ENCODE data around the gene C3orf20.

Gene C3orf20

GRCh38 chr3:14630404-14631100 is 44.4 kb upstream of the C3orf20 start:
- H4K91ac ChIP-seq (ENCODE audit: low read depth, low read length), result no peak overlapping the region
- H3K4me1 ChIP-seq (ENCODE audit: control insufficient read depth in 1 of 2, insufficient read depth in 2 of 2, low read length in 2 of 2), result peaks cover 4% of the 10 kb centered on the region in 2 experiments
- H3K36me3 ChIP-seq (ENCODE audit: control insufficient read depth in 1 of 2, insufficient read depth in 2 of 2, low read length in 2 of 2), result no peaks in the 10 kb centered on the region
- H3K9me3 ChIP-seq (ENCODE audit: insufficient read depth, low read depth, low read length), result peaks cover 6% of the 10 kb centered on the region
- H2BK5ac ChIP-seq (ENCODE audit: low read depth, low read length, poor library complexity), result no peak overlapping the region
- no peak for DNase-seq
- H3K18ac ChIP-seq (ENCODE audit: low read length), result no peak overlapping the region
- H3K27ac ChIP-seq (ENCODE audit: low read depth, low read length), result no peak overlapping the region
- no peak overlapping the region for H3K9ac ChIP-seq (ENCODE audit: low read length)
- no peak overlapping the region for H4K12ac ChIP-seq (ENCODE audit: low read depth, low read length)
- WGBS (ENCODE audit: extremely low coverage, insufficient coverage, insufficient read length), result no CpG with 5 or more reads among the region's 9 CpGs
- no peak overlapping the region for H3K4me2 ChIP-seq (ENCODE audit: low read length)
- H3K79me1 ChIP-seq (ENCODE audit: low read length), result no peaks in the 10 kb centered on the region
- no peak overlapping the region for H3K4me3 ChIP-seq (ENCODE audit: low read depth, low read length)
- no peaks in the 10 kb centered on the region for H3K79me2 ChIP-seq (ENCODE audit: control insufficient read depth, insufficient read depth, low read length, poor library complexity)
- no peak overlapping the region for H2BK120ac ChIP-seq (ENCODE audit: insufficient read depth, low read length, poor library complexity)
- H2BK12ac ChIP-seq (ENCODE audit: low read length), result no peak overlapping the region
- H4K8ac ChIP-seq (ENCODE audit: low read depth, low read length), result no peak overlapping the region
- no peaks in the 10 kb centered on the region for H3K27me3 ChIP-seq (ENCODE audit: insufficient read depth, low read length)
- H3K23ac ChIP-seq (ENCODE audit: low read length), result no peak overlapping the region
- H2AK5ac ChIP-seq (ENCODE audit: low read length), result no peak overlapping the region
- H3K14ac ChIP-seq (ENCODE audit: low read length), result no peak overlapping the region
- no peak overlapping the region for H3K4ac ChIP-seq (ENCODE audit: low read depth, low read length)
- no peak overlapping the region for H2AFZ ChIP-seq (ENCODE audit: insufficient read depth, low read length, poor library complexity)

- no peaks in the 10 kb centered on the region for H3K79me2 ChIP-seq (ENCODE audit: control insufficient read depth, insufficient read depth, low read length, poor library complexity)
- H4K91ac ChIP-seq (ENCODE audit: low read depth, low read length), result no peak overlapping the region
- H3K14ac ChIP-seq (ENCODE audit: low read length), result no peak overlapping the region
- peaks cover 2% of the 10 kb centered on the region for H3K27me3 ChIP-seq (ENCODE audit: insufficient read depth, low read length)
- no CpG with 5 or more reads among the region's 5 CpGs for WGBS (ENCODE audit: extremely low coverage, insufficient coverage, insufficient read length)
- H4K8ac ChIP-seq (ENCODE audit: low read depth, low read length), result no peak overlapping the region
- H2BK120ac ChIP-seq (ENCODE audit: insufficient read depth, low read length, poor library complexity), result no peak overlapping the region
- H3K36me3 ChIP-seq (ENCODE audit: control insufficient read depth in 1 of 2, insufficient read depth in 2 of 2, low read length in 2 of 2), result no peaks in the 10 kb centered on the region
- H2AK5ac ChIP-seq (ENCODE audit: low read length), result no peak overlapping the region
- no peak overlapping the region for H2AFZ ChIP-seq (ENCODE audit: insufficient read depth, low read length, poor library complexity)
- H3K4me2 ChIP-seq (ENCODE audit: low read length), result no peak overlapping the region
- no peak overlapping the region for H3K4ac ChIP-seq (ENCODE audit: low read depth, low read length)
- H3K4me3 ChIP-seq (ENCODE audit: low read depth, low read length), result no peak overlapping the region
- DNase-seq, result no peak
- peaks cover 4% of the 10 kb centered on the region in 2 experiments for H3K4me1 ChIP-seq (ENCODE audit: control insufficient read depth in 1 of 2, insufficient read depth in 2 of 2, low read length in 2 of 2)
- H2BK5ac ChIP-seq (ENCODE audit: low read depth, low read length, poor library complexity), result no peak overlapping the region
- no peaks in the 10 kb centered on the region for H3K79me1 ChIP-seq (ENCODE audit: low read length)
- no peak overlapping the region for H3K9ac ChIP-seq (ENCODE audit: low read length)
- peaks cover 6% of the 10 kb centered on the region for H3K9me3 ChIP-seq (ENCODE audit: insufficient read depth, low read depth, low read length)
- no peak overlapping the region for H3K27ac ChIP-seq (ENCODE audit: low read depth, low read length)
- H2BK12ac ChIP-seq (ENCODE audit: low read length), result no peak overlapping the region
- H4K12ac ChIP-seq (ENCODE audit: low read depth, low read length), result no peak overlapping the region
- H3K18ac ChIP-seq (ENCODE audit: low read length), result no peak overlapping the region
- no peak overlapping the region for H3K23ac ChIP-seq (ENCODE audit: low read length)
Observed at GRCh38 chr3:14631101-14631497, 43.8 kb upstream of the C3orf20 start.

- H3K79me1 ChIP-seq (ENCODE audit: low read length), result no peaks in the 10 kb centered on the region
- no peak overlapping the region for H2BK12ac ChIP-seq (ENCODE audit: low read length)
- no peak overlapping the region for H3K4ac ChIP-seq (ENCODE audit: low read depth, low read length)
- H3K4me1 ChIP-seq (ENCODE audit: control insufficient read depth in 1 of 2, insufficient read depth in 2 of 2, low read length in 2 of 2), result peaks cover 2% of the 10 kb centered on the region in 2 experiments
- H3K27ac ChIP-seq (ENCODE audit: low read depth, low read length), result no peak overlapping the region
- H4K91ac ChIP-seq (ENCODE audit: low read depth, low read length), result no peak overlapping the region
- H2BK120ac ChIP-seq (ENCODE audit: insufficient read depth, low read length, poor library complexity), result no peak overlapping the region
- no peak overlapping the region for H2AFZ ChIP-seq (ENCODE audit: insufficient read depth, low read length, poor library complexity)
- H3K14ac ChIP-seq (ENCODE audit: low read length), result no peak overlapping the region
- no CpG with 5 or more reads among the region's 8 CpGs for WGBS (ENCODE audit: extremely low coverage, insufficient coverage, insufficient read length)
- no peaks in the 10 kb centered on the region for H3K79me2 ChIP-seq (ENCODE audit: control insufficient read depth, insufficient read depth, low read length, poor library complexity)
- no peak overlapping the region for H3K4me3 ChIP-seq (ENCODE audit: low read depth, low read length)
- no peak overlapping the region for H4K12ac ChIP-seq (ENCODE audit: low read depth, low read length)
- no peak overlapping the region for H2BK5ac ChIP-seq (ENCODE audit: low read depth, low read length, poor library complexity)
- peaks cover 6% of the 10 kb centered on the region for H3K9me3 ChIP-seq (ENCODE audit: insufficient read depth, low read depth, low read length)
- H3K4me2 ChIP-seq (ENCODE audit: low read length), result no peak overlapping the region
- H3K36me3 ChIP-seq (ENCODE audit: control insufficient read depth in 1 of 2, insufficient read depth in 2 of 2, low read length in 2 of 2), result no peaks in the 10 kb centered on the region
- no peak overlapping the region for H3K9ac ChIP-seq (ENCODE audit: low read length)
- no peak overlapping the region for H2AK5ac ChIP-seq (ENCODE audit: low read length)
- no peak overlapping the region for H4K8ac ChIP-seq (ENCODE audit: low read depth, low read length)
- peaks cover 6% of the 10 kb centered on the region for H3K27me3 ChIP-seq (ENCODE audit: insufficient read depth, low read length)
- no peak overlapping the region for H3K23ac ChIP-seq (ENCODE audit: low read length)
- DNase-seq, result no peak
- no peak overlapping the region for H3K18ac ChIP-seq (ENCODE audit: low read length)
Observed at GRCh38 chr3:14631687-14632441, 43.1 kb upstream of the C3orf20 start.

GRCh38 chr3:14632442-14632930 is 42.5 kb upstream of the C3orf20 start:
- Histone ChIP-seq H3K23ac (ENCODE audit: low read length) (no peak overlapping the region), H3K4me1 (ENCODE audit: control insufficient read depth in 1 of 2, insufficient read depth in 2 of 2, low read length in 2 of 2) (no peaks in the 10 kb centered on the region), H3K79me2 (ENCODE audit: control insufficient read depth, insufficient read depth, low read length, poor library complexity) (no peaks in the 10 kb centered on the region), H3K9ac (ENCODE audit: low read length) (no peak overlapping the region), H3K79me1 (ENCODE audit: low read length) (no peaks in the 10 kb centered on the region), H4K12ac (ENCODE audit: low read depth, low read length) (no peak overlapping the region), H3K27ac (ENCODE audit: low read depth, low read length) (no peak overlapping the region), H3K9me3 (ENCODE audit: insufficient read depth, low read depth, low read length) (peaks cover 6% of the 10 kb centered on the region), H2BK120ac (ENCODE audit: insufficient read depth, low read length, poor library complexity) (no peak overlapping the region), H2BK12ac (ENCODE audit: low read length) (no peak overlapping the region), H3K18ac (ENCODE audit: low read length) (no peak overlapping the region), H2BK5ac (ENCODE audit: low read depth, low read length, poor library complexity) (no peak overlapping the region), H3K27me3 (ENCODE audit: insufficient read depth, low read length) (peaks cover 8% of the 10 kb centered on the region), H3K4me3 (ENCODE audit: low read depth, low read length) (no peak overlapping the region), H3K4ac (ENCODE audit: low read depth, low read length) (no peak overlapping the region), H3K14ac (ENCODE audit: low read length) (no peak overlapping the region), H3K4me2 (ENCODE audit: low read length) (no peak overlapping the region), H3K36me3 (ENCODE audit: control insufficient read depth in 1 of 2, insufficient read depth in 2 of 2, low read length in 2 of 2) (no peaks in the 10 kb centered on the region), H4K8ac (ENCODE audit: low read depth, low read length) (no peak overlapping the region), H2AK5ac (ENCODE audit: low read length) (no peak overlapping the region), H4K91ac (ENCODE audit: low read depth, low read length) (no peak overlapping the region), H2AFZ (ENCODE audit: insufficient read depth, low read length, poor library complexity) (no peak overlapping the region)
- no peak for DNase-seq
- WGBS (ENCODE audit: extremely low coverage, insufficient coverage, insufficient read length), result no CpG with 5 or more reads among the region's 4 CpGs
